Activated gamma-delta T cell treated with anti-CD3 and anti-CD28 coated beads, Interleukin-2, amount 50 U/mL, for 16 hours (primary cell): ENCODE measurements around the gene KCNH2.

Experiments
- DNase-seq: peaks from one replicate; pipeline ENCODE4 v3.0.0-alpha.2; 2020; ENCODE audit warnings: low read depth

The KCNH2 gene

DNA sequence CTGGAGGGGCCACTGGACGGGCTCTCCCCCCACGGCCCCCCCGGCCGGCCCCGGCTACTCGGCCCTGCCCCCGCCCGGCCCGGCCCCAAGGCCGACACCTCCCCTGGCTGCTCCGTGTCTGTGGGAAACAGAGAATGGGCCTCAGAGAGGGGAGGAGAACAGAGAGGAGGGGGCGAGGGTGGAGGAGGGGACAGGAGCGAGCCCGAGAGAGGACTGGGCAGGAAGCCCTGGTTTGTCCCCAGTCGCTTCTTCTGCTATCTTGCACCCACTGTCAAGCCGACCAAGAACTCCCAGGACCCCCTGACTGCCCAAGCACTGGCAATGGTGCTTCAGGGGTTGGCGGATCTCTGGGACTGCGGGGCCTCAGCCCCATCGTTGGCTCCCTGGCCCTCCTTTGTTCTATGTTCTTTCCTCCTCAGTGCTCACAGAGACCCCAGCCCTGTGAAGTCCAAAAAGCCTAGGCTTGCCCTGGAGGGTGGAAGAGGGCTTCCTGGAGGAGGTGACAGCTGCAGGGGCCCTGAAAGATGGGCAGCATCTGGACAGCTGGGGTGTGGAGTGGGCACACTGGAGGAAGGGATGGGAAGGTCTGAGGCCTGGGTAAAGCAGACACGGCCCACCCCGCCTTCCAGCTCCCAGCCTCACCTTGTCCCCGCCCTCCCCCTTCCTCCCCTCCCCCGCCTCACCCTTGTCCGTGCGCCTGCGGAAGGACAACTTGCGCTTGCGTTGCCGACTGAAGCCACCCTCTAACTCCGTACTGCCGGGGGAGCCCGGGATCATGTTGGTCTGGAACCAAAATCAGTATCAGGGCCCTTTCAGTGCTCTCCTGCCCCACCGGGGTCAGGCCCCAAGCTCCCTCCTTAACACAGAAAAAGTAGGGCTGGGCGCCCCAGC lies 30.1 kb downstream of the KCNH2 start:
- no peak for DNase-seq

DNA sequence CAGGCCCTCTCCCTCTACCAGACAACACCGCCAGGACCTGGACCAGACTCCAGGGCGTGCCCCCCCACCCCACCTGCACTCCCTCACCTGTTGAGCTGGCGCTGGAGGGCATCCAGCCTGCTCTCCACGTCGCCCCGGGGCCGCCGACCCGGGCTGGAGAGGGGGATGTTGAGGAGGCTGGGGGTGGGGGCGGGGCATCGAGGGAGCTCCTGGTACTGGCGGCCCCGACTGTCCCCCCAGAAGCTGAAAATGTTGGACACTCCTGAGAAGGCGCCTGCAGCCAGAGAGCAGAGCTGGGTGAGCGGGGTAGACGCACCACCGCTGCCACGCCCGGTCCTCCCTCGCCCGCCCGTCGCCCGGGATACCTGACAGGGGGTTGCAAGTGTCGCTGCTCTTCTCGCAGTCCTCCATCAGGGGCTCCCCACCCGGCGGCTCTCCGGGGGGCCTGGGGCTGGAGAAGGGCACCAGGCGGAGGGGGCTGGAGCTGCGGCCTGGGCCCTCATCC lies 30.8 kb downstream of the KCNH2 start:
- no peak for DNase-seq

DNA sequence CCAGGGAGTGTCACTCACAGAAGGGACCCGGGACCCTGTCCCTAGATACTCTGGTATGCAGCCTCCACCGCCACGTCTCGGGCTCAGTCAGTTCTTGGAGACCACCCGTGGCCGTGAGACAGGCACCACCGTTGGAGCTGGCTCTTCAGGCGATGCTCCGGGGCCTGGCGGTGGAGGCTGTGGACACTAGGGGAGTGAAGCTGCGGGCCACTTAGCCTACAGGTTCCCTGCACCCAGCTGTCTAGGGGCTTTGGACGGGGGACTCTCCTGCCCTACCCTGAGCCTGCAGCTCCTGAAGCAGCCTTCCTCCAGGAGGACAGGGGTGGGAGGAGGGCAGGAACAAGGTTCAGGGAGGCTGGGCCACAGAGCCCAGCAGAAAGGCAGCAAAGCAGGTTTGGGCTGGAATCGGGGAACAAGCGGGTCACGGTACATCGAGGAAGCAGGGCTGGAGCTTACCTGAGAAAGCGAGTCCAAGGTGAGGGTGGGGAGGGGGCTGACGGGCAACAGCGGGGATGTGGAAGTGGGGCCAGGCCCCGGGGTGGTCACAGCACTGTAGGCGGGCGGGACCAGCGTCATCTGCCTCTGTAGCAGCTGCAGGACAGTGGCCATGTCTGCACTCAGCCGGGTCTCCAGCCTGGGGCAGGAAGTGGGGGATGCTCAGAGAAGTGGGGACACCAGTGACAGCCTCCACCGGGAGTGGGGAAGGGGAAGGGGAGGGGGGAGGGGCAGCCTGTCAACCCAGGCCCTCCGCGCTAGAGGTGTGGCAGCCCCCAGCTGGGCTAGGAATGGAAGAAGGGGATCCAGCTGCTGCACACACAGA lies 31.5 kb downstream of the KCNH2 start:
- no peak for DNase-seq

DNA sequence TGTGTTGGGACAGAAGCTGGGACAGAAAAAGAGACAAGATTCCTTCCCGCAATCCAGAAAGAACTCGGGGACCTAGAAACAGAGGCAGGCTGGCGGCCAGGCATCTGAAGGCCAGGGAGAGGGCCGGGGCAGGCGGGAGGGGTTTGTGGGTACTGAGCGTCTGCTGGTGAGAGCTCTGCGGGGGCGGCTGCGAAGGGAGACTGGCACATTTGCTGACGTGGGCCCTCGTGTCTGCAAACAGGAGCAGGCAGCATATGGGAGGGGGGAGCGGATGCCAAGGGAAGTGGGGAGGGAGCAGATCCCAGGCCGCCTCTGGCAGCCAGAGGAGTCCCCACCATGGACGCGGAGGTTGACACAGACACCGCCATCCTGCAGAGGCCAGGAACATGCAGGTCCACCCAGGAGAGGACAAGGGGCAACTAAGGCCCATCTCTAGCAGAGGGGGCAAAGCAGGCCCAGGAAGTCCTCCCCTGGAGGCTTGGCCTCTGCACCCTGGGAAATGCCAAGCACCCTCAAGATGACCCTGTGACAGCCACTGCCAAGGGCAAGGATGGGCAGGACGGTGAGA lies 32.2 kb downstream of the KCNH2 start:
- DNase-seq = no peak

DNA sequence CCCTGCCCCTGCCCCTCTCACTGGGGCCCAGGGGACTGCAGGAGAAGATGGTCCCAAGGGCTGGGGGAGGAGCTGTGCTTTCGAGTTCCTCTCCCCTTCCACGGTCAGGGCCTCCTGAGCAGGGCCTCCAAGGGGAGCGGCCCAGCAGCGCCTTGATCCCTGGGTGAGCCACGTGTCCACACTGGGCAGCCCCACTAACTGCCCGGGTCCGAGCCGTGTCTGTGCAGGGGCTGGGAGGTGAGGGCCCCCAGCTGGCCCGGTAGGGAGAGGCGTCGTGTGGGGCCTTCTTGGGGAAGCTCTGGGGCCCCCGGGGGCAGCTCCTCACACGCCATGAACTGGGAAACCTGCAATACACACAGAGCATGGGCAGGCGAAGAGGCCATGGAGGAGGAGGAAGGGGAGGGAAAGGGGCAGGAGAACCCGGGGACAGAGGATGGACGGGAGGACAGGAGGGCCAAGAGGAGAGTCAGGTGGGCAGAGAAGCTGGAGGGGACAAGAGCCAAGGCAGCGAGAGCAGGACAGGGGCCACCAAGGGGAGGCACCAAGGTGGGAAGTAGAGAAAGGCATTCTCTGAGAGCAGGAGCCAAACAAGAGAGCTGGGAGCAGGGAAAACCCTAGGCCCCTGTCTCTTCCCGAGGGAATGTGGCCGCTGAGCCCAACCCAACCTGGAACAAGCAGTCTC lies 32.8 kb downstream of the KCNH2 start:
- DNase-seq = no peak

GRCh38 chr7:150944066-150945042 lies 33.8 kb downstream of the KCNH2 start:
- no peak for DNase-seq

- no peak for DNase-seq
These were observed 34.7 kb downstream of the KCNH2 start for GRCh38 chr7:150943453-150943814.

DNA sequence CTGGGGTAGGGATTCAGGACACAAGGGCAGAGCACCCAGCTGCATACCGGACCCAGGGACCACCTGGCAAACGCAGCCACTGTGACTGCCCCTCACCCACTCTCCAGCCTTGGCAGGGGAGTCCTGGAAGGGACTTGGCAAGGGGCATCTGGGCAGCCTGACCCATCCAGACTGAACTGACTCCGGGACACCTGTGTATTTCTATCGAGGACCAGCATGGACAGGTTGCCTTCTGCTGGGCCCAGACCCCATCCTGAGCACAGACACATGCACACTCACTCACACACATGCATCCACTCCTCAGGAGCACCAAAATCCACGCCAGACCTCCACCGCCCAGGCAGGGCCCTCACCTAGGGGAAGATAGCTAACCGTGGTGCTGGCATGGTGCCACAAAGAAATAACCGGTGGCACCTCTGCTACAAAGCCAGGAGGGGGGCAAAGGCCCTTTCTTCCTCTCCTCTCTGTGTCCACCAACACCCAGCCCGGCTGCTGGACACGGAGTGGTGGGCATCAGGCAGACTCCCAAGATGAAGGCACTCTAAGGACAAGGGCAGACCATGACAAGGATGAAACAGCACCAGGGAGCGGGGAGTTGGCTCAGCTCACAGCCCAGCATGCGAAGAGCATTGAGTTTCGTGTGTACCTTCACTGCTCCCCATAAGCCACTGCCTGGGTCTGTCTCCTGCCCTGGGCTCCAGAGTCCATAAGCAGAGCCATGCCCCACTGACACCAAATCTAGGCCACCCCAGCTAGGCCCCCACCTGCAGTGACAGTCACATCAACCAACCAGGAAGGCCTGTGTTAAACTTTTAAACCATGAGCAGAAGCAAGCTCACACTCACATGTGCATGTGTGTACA lies 35.3 kb downstream of the KCNH2 start:
- DNase-seq = no peak

GRCh38 chr7:150942001-150942590 lies 36.0 kb downstream of the KCNH2 start:
- DNase-seq = no peak

GRCh38 chr7:150941351-150942000 lies 36.6 kb downstream of the KCNH2 start:
- no peak for DNase-seq

DNA sequence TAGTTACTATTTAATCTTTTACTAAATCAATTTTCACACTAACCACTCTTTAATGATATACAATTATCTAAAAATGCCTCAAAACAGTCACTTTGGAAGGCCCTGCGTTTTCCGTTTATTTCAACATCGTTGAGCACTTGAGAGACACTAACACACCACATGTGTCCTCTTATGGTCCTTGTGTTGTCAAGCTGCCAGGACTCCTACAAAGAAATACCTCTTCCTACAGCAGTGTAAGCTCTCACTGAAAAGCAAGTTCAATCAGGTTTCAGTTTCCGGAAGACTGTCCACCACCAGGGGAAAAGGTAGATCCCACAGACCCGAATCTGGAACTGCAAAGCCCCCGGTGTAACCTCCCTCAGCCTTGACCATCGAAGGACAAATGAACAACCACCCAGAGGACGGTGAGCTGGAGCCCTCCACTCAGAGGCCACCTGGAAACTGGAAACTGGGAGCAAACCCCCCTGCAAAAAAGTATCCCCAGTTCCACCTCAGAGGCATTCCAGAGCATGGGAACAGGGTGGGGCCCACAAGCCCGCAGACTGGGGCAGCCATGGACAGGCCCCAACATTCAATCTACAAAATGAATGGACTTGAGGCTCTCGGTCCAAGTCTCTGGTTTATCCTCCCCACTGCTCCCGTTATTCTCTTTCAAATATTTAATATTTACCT lies 37.6 kb downstream of the KCNH2 start:
- DNase-seq = no peak

DNA sequence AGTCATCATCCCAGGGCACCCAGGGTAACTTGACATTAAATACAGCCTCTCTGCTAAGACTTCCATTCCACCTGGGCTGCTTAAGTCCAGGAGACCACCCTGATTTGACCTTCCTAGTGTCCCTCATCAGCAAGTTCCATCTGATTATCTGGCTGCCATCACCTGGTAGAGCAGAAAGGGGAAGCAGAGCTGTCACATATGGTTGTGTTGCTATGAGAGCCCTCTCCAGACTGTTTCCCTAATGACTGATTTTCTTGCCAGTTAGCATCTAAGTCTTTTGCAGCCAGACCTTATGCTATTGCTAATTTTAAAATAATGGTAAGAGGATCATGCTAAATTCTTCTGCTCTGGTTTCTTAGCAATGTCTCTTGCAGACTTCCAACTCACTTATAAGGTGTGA lies 38.7 kb downstream of the KCNH2 start:
- DNase-seq = no peak

GRCh38 chr7:150939052-150939451 lies 39.1 kb downstream of the KCNH2 start:
- DNase-seq = no peak

GRCh38 chr7:150938566-150938965 lies 39.6 kb downstream of the KCNH2 start:
- no peak for DNase-seq

DNA sequence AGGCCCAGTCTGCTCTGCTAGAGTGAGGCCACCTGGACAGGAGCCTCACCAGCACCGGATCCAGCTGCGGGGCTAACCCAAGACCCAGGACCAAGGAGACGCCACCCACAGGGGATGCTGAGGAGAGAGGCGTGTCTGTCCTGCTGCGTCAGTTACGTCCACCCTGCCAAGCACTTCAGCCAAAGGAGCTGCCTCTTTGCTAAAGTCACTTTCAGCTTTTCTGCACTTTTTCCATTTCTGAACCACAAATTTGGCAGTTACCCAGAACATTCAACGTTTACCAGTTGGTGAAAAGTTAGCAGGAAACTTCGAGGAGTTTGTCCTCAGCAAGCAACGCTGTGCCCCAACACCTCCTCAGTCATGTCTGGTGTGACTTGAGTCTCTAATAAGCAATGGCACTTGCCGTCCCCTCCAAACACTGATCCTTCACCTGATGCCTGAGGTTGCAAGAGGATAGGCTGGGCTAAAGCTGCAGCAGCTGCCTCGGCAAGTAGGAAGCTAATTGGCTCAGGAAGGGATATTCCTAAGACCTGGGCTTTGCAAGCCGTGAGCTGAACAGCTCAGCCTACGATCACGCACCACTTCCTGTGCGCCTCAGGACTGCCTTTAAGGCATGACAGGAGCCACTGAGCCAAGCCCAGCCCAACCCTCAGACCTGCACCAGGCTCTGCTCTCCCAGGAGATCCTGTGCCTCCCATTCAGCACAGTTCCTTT lies 40.1 kb downstream of the KCNH2 start:
- no peak for DNase-seq

- no peak for DNase-seq
These were observed 42.1 kb downstream of the KCNH2 start for GRCh38 chr7:150936018-150936417.

GRCh38 chr7:150935149-150935548 lies 43.0 kb downstream of the KCNH2 start:
- no peak for DNase-seq
